Activated naive CD4-positive, alpha-beta T cell treated with anti-CD3 and anti-CD28 coated beads, Interleukin-2, amount 10 ng/mL, durations not matched to agents 7 days and 5 days (primary cell): ENCODE results near the gene IL1R2.
A peak's percentile ranks its signal among the peaks of the same experiment; 100 is the strongest.

Source experiments
- CTCF ChIA-PET: fragments of 350-600 bp; sonication (Branson Sonifier 250); formaldehyde crosslinking; loops from one replicate; lab custom pipeline; 2021; ENCODE audit warnings: antibody characterized with exemption; lab: Charles Lee
- DNase-seq: peaks from one replicate; pipeline ENCODE4 v3.0.0-alpha.2; 2020
- H3K27ac Mint-ChIP-seq: one replicate; pipeline ENCODE4 v1.8.0; 2021; ENCODE audit warnings: mild to moderate bottlenecking, moderate library complexity, mixed read lengths
- H3K27me3 Mint-ChIP-seq: one replicate; pipeline ENCODE4 v1.8.0; 2021; ENCODE audit warnings: mild to moderate bottlenecking, mixed read lengths
- H3K36me3 Mint-ChIP-seq: one replicate; pipeline ENCODE4 v1.8.0; 2021; ENCODE audit warnings: mixed read lengths
- H3K4me1 Mint-ChIP-seq: one replicate; pipeline ENCODE4 v1.8.0; 2021; ENCODE audit warnings: mixed read lengths
- H3K4me3 Mint-ChIP-seq: one replicate; pipeline ENCODE4 v1.8.0; 2021; ENCODE audit warnings: mild to moderate bottlenecking, moderate library complexity, mixed read lengths
- H3K9me3 Mint-ChIP-seq: one replicate; pipeline ENCODE4 v1.8.0; 2021; ENCODE audit warnings: mixed read lengths

The IL1R2 gene

DNA sequence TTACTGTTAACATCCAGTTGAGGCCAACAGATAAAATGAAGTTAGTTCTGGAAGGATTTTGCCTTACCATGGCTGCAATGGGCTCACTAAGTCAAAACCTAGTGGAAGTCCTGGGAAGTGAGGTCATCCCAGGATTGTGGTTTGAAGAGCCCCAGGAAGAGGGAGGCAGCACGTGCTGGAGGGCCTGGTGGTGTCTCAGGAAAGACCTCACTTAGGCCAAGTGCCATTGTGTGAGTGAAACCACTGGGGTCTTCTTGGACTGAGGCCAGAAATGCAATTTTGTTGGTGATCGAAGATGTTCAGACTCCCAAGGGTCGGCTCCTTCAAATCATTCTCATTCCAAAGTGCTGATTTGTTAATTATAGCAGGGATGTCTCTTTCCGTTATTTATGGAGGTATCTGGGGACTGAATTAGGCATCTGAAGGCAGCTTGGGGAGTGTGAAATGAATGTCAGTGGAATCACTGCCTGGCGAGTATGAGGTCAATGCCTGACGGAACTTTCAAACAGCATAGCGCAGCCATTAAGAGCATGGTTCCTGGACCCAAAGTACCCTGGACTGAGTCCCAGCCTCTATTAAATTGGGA, 60.0 kb downstream of the IL1R2 start:
- Mint-ChIP-seq H3K27ac (no peak overlapping the region), H3K9me3 (no peaks in the 10 kb centered on the region), H3K4me1 (peaks cover 2% of the 10 kb centered on the region), H3K4me3 (no peak overlapping the region), H3K36me3 (no peaks in the 10 kb centered on the region), H3K27me3 (peaks cover 7% of the 10 kb centered on the region)
- DNase-seq: no peak
- CTCF ChIA-PET: no interaction called here

DNA sequence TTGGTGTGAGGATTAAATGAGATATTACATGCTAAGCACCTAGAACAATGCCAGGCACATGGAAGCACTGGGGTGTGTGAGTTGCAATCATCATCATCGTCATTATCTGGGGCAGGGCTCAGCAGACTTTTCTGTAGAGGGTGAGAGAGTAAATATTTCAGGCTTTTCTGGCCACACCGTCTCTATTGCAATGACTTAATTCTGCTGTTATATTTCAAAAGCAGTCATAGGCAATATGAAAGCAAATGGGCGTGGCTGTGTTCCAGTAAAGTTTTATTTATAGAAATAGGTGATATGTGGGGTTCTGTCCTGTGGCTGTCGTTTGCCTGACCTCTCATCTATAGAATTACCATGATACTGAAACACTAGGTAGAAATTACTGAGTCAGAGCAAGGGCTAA, 60.6 kb downstream of the IL1R2 start:
- Mint-ChIP-seq H3K9me3 (no peaks in the 10 kb centered on the region), H3K4me3 (no peak overlapping the region), H3K27ac (no peak overlapping the region), H3K27me3 (peaks cover 5% of the 10 kb centered on the region), H3K36me3 (no peaks in the 10 kb centered on the region), H3K4me1 (peaks cover 2% of the 10 kb centered on the region)
- DNase-seq: no peak
- CTCF ChIA-PET: no interaction called here

DNA sequence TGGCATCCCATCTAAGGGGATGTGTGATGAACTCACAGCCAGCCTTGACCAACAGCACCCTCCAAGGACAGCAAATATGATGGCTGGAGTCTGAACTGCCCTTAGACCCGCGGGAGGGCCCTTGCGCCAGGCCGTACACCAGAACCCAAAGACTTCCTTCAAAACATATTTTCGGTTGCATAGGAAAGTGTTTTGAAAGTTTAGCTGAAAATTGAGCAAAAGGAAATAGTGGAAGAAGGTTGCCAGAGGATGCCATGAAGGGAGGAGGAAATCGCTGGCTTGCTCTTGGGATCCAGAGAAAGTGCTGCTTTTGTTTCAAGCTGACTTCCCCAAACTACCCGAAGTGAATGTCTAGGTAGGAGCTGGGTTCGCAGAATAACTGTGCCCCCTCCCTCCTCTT, 61.3 kb downstream of the IL1R2 start:
- Mint-ChIP-seq H3K4me1 (peaks cover 2% of the 10 kb centered on the region), H3K36me3 (no peaks in the 10 kb centered on the region), H3K27ac (no peak overlapping the region), H3K27me3 (peaks cover 5% of the 10 kb centered on the region), H3K9me3 (no peaks in the 10 kb centered on the region), H3K4me3 (no peak overlapping the region)
- CTCF ChIA-PET: no interaction called here
- no peak for DNase-seq

DNA sequence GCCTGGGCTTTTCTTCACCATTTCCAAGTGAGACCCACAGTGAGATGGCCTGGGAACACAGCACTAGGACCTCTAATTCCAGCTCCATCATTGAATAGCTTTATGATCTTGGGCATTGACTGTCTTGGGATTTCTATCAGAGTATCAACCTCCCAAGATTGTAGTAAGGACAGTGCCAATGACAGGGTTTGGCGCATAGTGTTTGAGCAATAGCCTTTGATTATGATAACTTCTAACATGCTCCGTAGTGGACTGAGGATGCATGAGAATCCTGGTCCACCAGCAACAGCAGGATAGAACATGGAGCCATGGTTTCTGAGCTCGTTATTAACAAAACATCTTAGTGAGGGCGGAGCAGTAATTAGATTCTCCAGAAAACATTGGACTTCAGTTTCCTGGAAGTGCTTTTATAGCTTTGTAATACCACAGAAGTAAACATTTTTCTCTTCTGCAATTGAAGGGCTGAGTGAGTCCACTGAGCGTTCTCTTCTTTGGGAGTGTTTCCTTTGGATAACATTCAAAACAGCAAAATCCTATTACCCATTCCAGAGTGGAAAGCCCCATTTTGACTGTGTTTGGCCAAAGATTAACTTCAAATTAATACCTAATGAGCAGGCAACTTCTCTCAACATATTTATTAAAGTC, 63.7 kb downstream of the IL1R2 start:
- no peaks in the 10 kb centered on the region for H3K27me3 Mint-ChIP-seq
- H3K36me3 Mint-ChIP-seq: no peaks in the 10 kb centered on the region
- H3K27ac Mint-ChIP-seq: no peak overlapping the region
- DNase-seq: no peak
- CTCF ChIA-PET: interaction anchor here (2.0 kb wide), 1 partner anchor 185 kb away, joined by 5 read pairs; no protein-coding TSS in a partner anchor
- H3K4me1 Mint-ChIP-seq: peaks cover 2% of the 10 kb centered on the region
- H3K4me3 Mint-ChIP-seq: no peak overlapping the region
- H3K9me3 Mint-ChIP-seq: no peaks in the 10 kb centered on the region

DNA sequence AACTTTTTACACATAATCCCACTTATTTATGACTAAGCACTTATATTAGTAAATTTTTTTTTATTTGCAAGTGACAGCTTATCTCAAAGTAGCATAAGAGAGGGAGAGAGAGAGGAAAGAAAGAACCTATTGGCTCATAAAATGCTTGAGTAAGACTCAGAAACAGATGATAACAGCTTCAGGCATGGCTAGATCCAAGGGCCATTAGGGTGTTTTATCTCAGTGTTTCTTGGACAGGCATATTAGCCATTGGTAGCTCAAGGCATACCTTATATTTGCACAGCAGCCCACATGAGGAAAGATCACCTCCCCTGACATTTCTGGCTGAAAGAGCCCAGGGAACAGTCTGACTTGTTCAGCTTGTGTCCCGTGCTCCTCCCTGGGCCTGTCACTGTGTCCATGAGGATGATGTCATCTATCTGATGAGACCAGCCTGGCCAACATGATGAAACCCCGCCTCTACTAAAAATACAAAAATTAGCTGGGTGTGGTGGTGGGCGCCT, 64.4 kb downstream of the IL1R2 start:
- no peak for DNase-seq
- no peaks in the 10 kb centered on the region for H3K9me3 Mint-ChIP-seq
- no peaks in the 10 kb centered on the region for H3K27me3 Mint-ChIP-seq
- H3K36me3 Mint-ChIP-seq: no peaks in the 10 kb centered on the region
- H3K27ac Mint-ChIP-seq: no peak overlapping the region
- H3K4me1 Mint-ChIP-seq: peaks cover 2% of the 10 kb centered on the region
- CTCF ChIA-PET: no interaction called here
- no peak overlapping the region for H3K4me3 Mint-ChIP-seq

DNA sequence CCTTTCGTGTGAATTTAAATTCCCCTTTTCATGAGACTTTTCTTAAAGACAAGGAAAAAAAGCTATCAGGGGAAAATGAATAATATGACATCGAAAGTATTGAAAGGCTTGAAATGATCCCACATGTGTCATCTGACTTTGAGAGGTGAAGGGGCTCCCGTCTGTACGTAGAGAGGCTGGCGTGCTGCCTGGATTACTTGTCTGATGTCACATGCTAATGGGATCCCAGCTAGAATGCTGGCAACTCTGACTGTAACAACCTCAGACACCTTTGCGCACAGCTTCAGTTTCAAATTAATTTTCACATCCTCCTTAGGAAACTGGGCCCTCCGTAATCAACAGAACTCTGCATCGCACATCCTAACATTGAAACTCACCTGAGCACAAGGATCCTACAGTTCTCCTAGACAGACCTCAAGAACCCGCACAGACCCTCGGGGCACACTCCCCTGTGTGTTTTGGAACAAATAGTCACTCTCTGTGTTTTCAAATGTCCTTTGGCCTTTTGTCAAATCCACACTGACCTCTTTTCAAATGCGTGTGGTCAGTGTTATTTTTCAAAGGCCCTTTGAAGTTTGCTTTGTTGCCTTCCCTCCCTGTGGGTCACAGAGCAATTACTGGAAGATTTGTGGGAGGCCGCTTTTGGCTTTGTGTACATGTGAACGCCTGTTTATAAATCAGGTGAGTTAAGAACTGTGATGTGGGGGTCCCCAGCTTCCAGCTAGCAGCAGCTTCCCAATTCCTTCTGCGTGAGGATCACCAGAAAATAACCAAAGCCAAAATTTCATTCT, 65.9 kb downstream of the IL1R2 start:
- H3K4me3 Mint-ChIP-seq: no peak overlapping the region
- no peaks in the 10 kb centered on the region for H3K9me3 Mint-ChIP-seq
- no peak for DNase-seq
- H3K27me3 Mint-ChIP-seq: no peaks in the 10 kb centered on the region
- no peak overlapping the region for H3K27ac Mint-ChIP-seq
- peaks cover 10% of the 10 kb centered on the region for H3K4me1 Mint-ChIP-seq
- H3K36me3 Mint-ChIP-seq: no peaks in the 10 kb centered on the region
- CTCF ChIA-PET: interaction anchor here (1.8 kb wide), 1 partner anchor 51 kb away, joined by 4 read pairs; no protein-coding TSS in a partner anchor

DNA sequence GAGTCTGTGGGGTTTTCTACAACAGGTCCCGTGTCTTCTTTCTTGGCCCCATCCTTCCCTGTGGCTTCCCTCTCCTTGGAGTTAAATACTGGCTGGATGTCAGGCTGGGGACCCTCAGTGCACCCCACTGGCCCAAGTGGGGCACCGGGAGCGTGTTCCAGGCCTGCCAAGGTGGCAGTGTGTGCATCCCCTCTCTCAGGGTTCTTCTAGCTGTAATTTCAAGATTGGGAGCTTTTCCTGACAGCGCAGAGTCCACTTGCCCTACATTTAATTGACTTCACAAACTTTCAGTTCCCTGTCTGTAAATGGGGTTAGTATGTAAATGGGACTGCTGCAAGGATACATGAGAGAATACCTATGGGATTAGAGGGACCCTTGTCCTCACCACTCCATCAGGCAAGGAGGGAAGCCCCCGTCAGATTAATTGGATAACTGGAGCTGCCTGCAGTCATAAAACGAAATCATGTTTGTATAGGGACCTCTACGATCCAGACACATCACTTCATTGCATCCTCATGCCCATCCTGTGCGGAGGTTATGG, 66.6 kb downstream of the IL1R2 start:
- H3K9me3 Mint-ChIP-seq: no peaks in the 10 kb centered on the region
- DNase-seq: no peak
- peaks cover 16% of the 10 kb centered on the region for H3K4me1 Mint-ChIP-seq
- no peaks in the 10 kb centered on the region for H3K36me3 Mint-ChIP-seq
- no peak overlapping the region for H3K27ac Mint-ChIP-seq
- CTCF ChIA-PET: interaction anchor here (1.8 kb wide), 1 partner anchor 52 kb away, joined by 4 read pairs; no protein-coding TSS in a partner anchor
- H3K27me3 Mint-ChIP-seq: no peaks in the 10 kb centered on the region
- H3K4me3 Mint-ChIP-seq: no peak overlapping the region

DNA sequence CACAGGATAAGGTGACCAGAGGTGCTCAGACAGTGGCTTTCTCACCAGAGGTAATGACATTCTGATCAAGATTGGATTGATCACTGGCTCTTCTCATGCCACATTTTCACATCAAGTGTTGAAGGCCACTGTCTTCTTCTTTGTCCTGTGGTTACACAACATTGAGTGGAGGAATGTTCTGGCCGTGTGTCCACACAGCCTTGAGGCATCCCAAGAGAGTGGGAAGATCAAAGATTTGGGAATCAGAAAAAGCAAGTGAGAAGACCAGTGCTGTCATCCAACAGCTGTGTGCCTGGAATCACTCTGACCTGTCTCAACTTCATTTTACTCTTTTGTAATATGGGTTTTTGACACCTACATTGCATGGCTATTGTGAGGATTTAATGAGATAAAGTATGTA, 67.4 kb downstream of the IL1R2 start:
- Mint-ChIP-seq H3K36me3 (no peaks in the 10 kb centered on the region), H3K4me1 (peaks cover 21% of the 10 kb centered on the region), H3K27me3 (no peaks in the 10 kb centered on the region), H3K4me3 (no peak overlapping the region), H3K9me3 (no peaks in the 10 kb centered on the region), H3K27ac (no peak overlapping the region)
- CTCF ChIA-PET: interaction anchor here (1.8 kb wide), 1 partner anchor 53 kb away, joined by 4 read pairs; no protein-coding TSS in a partner anchor
- DNase-seq: no peak

DNA sequence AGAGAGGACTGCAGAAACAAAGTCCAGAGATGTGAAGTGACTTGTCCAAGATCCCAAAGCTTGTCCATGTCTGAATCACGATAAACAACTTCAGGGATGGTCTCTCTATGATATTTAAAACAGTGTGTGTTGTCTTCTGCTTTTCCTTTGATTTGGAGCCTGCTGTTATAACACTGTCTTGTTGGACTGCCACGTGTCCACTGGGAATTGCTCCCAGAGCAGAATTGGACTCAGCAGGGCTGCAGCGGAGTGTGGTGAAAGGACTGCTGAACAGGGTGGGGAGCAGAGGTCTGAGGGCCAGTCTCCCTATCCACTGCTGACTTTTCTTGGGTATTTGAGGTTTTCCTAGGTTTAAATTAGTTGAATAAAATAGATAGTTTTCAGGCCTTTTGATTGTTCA, 68.3 kb downstream of the IL1R2 start:
- H3K27ac Mint-ChIP-seq: no peak overlapping the region
- DNase-seq: no peak
- no peak overlapping the region for H3K4me3 Mint-ChIP-seq
- no peaks in the 10 kb centered on the region for H3K27me3 Mint-ChIP-seq
- CTCF ChIA-PET: no interaction called here
- no peaks in the 10 kb centered on the region for H3K9me3 Mint-ChIP-seq
- H3K36me3 Mint-ChIP-seq: no peaks in the 10 kb centered on the region
- peaks cover 23% of the 10 kb centered on the region for H3K4me1 Mint-ChIP-seq

DNA sequence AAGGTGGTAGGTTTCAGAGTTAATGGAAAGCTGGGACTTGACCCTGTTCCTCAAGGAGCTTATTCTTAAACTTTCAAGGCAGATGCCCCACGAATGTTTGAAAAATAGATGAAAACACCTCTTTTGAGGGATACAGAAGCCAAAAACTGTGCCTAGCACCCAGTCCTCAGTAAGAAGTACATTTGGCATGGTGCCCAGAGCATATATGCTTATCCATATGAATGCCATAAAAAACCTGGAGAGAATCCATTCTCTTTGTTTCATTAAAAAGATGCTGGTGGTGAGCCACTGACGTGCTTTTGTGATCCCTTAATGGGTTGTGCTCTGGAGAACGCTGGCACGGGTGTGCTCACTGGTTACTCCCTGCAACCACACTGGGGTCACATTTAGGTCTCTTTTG, 69.0 kb downstream of the IL1R2 start:
- Mint-ChIP-seq H3K4me3 (no peak overlapping the region), H3K36me3 (no peaks in the 10 kb centered on the region), H3K4me1 (peaks cover 21% of the 10 kb centered on the region), H3K9me3 (no peaks in the 10 kb centered on the region), H3K27me3 (no peaks in the 10 kb centered on the region), H3K27ac (no peak overlapping the region)
- CTCF ChIA-PET: no interaction called here
- no peak for DNase-seq

DNA sequence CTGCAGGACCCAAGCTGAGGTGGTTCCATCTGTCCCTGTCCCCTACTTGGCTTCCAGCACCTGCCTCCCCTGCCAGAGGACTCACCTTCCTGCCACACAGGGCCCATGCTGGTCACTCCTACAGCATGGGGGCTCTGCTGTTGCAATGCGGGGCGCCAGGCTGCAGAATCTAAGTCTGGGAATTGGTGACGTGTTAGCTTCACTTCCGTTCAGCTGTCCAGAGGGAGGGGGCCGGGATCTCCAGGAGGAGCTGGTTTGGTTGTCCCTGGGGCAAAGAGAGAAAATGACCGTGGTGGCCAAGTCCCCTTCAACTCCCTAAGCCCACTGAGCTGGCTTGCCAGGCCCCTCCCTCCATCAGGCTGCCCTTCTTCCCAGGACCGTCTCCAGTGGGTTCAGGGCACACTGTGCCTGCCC, 69.5 kb downstream of the IL1R2 start:
- Mint-ChIP-seq H3K27me3 (no peaks in the 10 kb centered on the region), H3K36me3 (no peaks in the 10 kb centered on the region), H3K9me3 (no peaks in the 10 kb centered on the region), H3K4me1 (peaks cover 21% of the 10 kb centered on the region), H3K4me3 (no peak overlapping the region), H3K27ac (no peak overlapping the region)
- DNase-seq: no peak
- CTCF ChIA-PET: interaction anchor here (0.6 to 2.0 kb wide), 2 partner anchors 179 to 719 kb away, joined by 4 to 6 read pairs; no protein-coding TSS in a partner anchor

DNA sequence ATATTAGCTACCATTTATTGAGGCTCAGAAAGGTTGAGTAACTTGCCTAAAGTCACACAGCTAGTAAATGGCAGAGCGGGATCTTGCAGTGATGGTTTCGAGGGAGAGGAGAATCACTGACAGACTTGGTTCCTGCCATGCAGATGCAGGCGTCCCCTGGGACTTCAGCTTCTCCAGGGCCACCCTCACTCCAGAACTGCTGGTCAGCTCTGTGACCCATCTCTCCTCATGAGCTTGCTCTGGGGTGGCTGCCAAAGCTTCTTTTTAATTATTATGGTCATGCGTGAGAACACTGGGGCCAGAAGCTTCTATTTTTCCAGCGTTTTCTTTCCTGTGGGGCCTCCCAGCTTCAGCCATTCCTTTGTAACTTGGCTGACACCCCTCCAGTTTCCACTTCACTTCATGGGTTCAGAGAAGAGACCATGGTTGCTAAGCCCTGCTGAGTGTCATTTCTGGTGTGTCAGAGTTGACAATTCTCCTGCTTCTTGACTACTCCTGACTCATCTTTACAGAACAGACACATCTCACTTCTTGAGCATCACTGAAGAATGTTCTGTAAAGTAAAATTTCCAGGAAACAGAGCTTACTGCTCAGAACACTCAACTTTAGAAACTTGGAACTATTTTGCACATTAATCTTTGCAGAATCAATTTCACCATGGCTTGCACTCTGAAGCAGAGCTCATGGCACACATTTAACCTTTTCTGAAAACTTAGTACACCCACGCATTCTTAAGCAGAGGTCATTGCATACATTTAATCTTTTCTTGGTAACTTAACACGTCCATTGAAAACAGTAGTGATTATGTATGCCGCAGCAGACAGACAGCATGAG, 70.4 kb downstream of the IL1R2 start:
- no peaks in the 10 kb centered on the region for H3K27me3 Mint-ChIP-seq
- H3K4me3 Mint-ChIP-seq: no peak overlapping the region
- H3K27ac Mint-ChIP-seq: peak overlapping the region; percentile 70
- CTCF ChIA-PET: interaction anchor here (0.6 to 2.0 kb wide), 2 partner anchors 179 to 720 kb away, joined by 4 to 6 read pairs; no protein-coding TSS in a partner anchor
- H3K9me3 Mint-ChIP-seq: no peaks in the 10 kb centered on the region
- H3K4me1 Mint-ChIP-seq: peaks cover 21% of the 10 kb centered on the region
- H3K36me3 Mint-ChIP-seq: no peaks in the 10 kb centered on the region
- no peak for DNase-seq

DNA sequence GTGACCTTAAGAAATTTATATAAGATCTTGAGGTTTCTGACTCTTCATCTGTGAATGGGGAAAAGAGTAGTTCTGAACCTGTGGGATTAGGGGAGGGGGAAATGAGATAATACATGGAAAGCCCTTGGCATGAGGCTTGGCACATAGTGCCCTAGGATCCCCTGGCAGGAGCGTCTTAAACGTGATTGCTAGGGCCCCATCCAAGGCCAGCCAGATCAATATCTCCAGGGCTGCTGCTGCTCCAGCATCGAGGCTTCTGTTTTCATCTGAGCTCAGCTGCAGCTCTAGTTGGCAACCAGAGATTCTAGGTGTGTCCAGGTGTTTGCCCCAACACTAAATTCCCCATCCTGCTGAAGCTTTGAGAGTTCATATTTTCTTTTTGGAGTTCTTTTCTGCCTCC, 71.0 kb downstream of the IL1R2 start:
- CTCF ChIA-PET: interaction anchor here (2.0 kb wide), 1 partner anchor 178 kb away, joined by 6 read pairs; no protein-coding TSS in a partner anchor
- Mint-ChIP-seq H3K36me3 (no peaks in the 10 kb centered on the region), H3K27me3 (no peaks in the 10 kb centered on the region), H3K27ac (peak overlapping the region; percentile 70), H3K4me3 (no peak overlapping the region), H3K9me3 (peaks cover 2% of the 10 kb centered on the region), H3K4me1 (peaks cover 21% of the 10 kb centered on the region)
- DNase-seq: no peak
